Stimulated activated CD8-positive, alpha-beta memory T cell treated with anti-CD3 and anti-CD28 coated beads, Interleukin-15, amount 100 ng/mL, for 48 hours (primary cell): Measurements from ENCODE around the gene ADGB.
A peak's percentile ranks its signal among the peaks of the same experiment; 100 is the strongest.
"Not testable (repeated sequence)": the region's sequence is repeated elsewhere in the genome, so short reads cannot be mapped to it uniquely, and the experiment has no call there.

ENCODE experiments used
- DNase-seq, 2 donors: peaks; one replicate each; pipeline ENCODE4 v3.0.0-alpha.2; 2020; ENCODE audit warnings: low read depth in 2 of 2

The ADGB gene

GRCh38 chr6:146768722-146769121, 169.9 kb downstream of the ADGB start:
- no peak for DNase-seq

GRCh38 chr6:146770275-146770964, 171.6 kb downstream of the ADGB start:
- DNase-seq = no peak

GRCh38 chr6:146770965-146771735, 172.4 kb downstream of the ADGB start:
- peak; percentile 10 to 32 for DNase-seq

GRCh38 chr6:146775220-146775619, 176.4 kb downstream of the ADGB start:
- DNase-seq = no peak

GRCh38 chr6:146781836-146782235, 183.1 kb downstream of the ADGB start:
- no peak for DNase-seq

- DNase-seq = no peak
Observed at GRCh38 chr6:146785001-146785585, 186.3 kb downstream of the ADGB start.

GRCh38 chr6:146787876-146788508, 189.2 kb downstream of the ADGB start:
- DNase-seq = no peak

GRCh38 chr6:146790561-146791091, 191.9 kb downstream of the ADGB start:
- DNase-seq = no peak

- no peak for DNase-seq
Observed at GRCh38 chr6:146791930-146792329, 193.2 kb downstream of the ADGB start.

GRCh38 chr6:146793218-146793617, 194.4 kb downstream of the ADGB start:
- DNase-seq = not testable (repeated sequence)

GRCh38 chr6:146795479-146796133, 196.8 kb downstream of the ADGB start:
- no peak for DNase-seq

GRCh38 chr6:146803167-146803566, 204.4 kb downstream of the ADGB start:
- DNase-seq = not testable (repeated sequence)

GRCh38 chr6:146803601-146804000, 204.8 kb downstream of the ADGB start:
- no peak for DNase-seq

GRCh38 chr6:146805546-146806325, 207.0 kb downstream of the ADGB start:
- no peak for DNase-seq

GRCh38 chr6:146809014-146809413, 210.2 kb downstream of the ADGB start:
- DNase-seq = not testable (repeated sequence)

GRCh38 chr6:146812811-146813321, 214.1 kb downstream of the ADGB start:
- not testable (repeated sequence) for DNase-seq

GRCh38 chr6:146813554-146813953, 214.8 kb downstream of the ADGB start:
- no peak for DNase-seq

- DNase-seq = no peak
Observed at GRCh38 chr6:146814148-146814750, 215.5 kb downstream of the ADGB start.

- not testable (repeated sequence) for DNase-seq
Observed at GRCh38 chr6:146815511-146816462, 217.0 kb downstream of the ADGB start.
